ENCODE data around the gene PRKN. TPM values are rescaled to one million over a fixed set of nuclear protein-coding genes. Genes with fewer than 3 reads are reported as not detected.

PRKN gene
- total and polyA plus RNA-seq, 2 donors (not counting 3 experiments of a cell fraction or from before 2014, with no cell fraction given): 0.06 TPM; not detected in 1

GRCh38 chr6:161436106-161436876 lies 1291.3 kb downstream of the PRKN start:
- no peak overlapping the region for H3K9ac ChIP-seq (replicated peaks; ENCODE audit: extremely low read depth, insufficient read depth, low read length)
- TF ChIP-seq POLR2A (IDR thresholded peaks at IDR 0.05; ENCODE audit: low read depth, low read length) (no peak), POLR2AphosphoS5 (IDR thresholded peaks at IDR 0.05; ENCODE audit: insufficient read depth, low read depth, low read length) (no peak), MYC (IDR thresholded peaks at IDR 0.05; ENCODE audit: low read depth, low read length) (no peak), FOS (IDR thresholded peaks at IDR 0.05; ENCODE audit: borderline replicate concordance, insufficient read depth, low read length) (no peak), CTCF (IDR thresholded peaks at IDR 0.05; ENCODE audit: extremely low read depth in 1 of 2, insufficient read depth in 1 of 2, low read depth in 1 of 2, low read length in 2 of 2) (no peak), JUN (IDR thresholded peaks at IDR 0.05; ENCODE audit: borderline replicate concordance, insufficient read depth, insufficient read length, low read depth) (no peak), GATA2 (IDR thresholded peaks at IDR 0.05; ENCODE audit: insufficient read depth, insufficient read length, low read depth, low read length) (no peak), MAX (IDR thresholded peaks at IDR 0.05; ENCODE audit: insufficient read depth, insufficient read length) (no peak), EZH2 (IDR thresholded peaks at IDR 0.05; ENCODE audit: borderline replicate concordance, low read depth, low read length, severe bottlenecking) (no peak)
- CTCF ChIA-PET: no interaction called here
- BruUV-seq (replicated peaks): no TSS peak
- dilution Hi-C loops (cut with MboI; ENCODE audit: extremely low pct_ligation_motif_present, low sequenced_read_pairs): no loop called here
- no peak overlapping the region for H3K4me3 ChIP-seq (replicated peaks in 1 of 3; ENCODE audit: insufficient read depth in 1 of 3, low read depth in 1 of 3, low read length in 3 of 3)
- H2AFZ ChIP-seq (ENCODE audit: low read depth, low read length): no peak overlapping the region
- FAIRE-seq (no peak), DNase-seq (ENCODE audit: low read depth, low spot score) (no peak)
- H3K9me3 ChIP-seq (replicated peaks; ENCODE audit: control insufficient read depth, insufficient read depth, low read length): no peaks in the 10 kb centered on the region
- no peaks in the 10 kb centered on the region for H3K9me1 ChIP-seq (replicated peaks; ENCODE audit: control insufficient read depth, extremely low read depth, insufficient read depth, low read length)
- intact Hi-C loops (cut with micrococcal nuclease): no loop called here
- H3K27me3 ChIP-seq (ENCODE audit: control insufficient read depth in 2 of 2, insufficient read depth in 2 of 2, low read length in 2 of 2): no peaks in the 10 kb centered on the region
- H3K79me2 ChIP-seq (ENCODE audit: control insufficient read depth, insufficient read depth, low read length): no peaks in the 10 kb centered on the region
- H4K20me1 ChIP-seq (replicated peaks; ENCODE audit: control insufficient read depth, extremely low read depth, insufficient read depth, low read length): no peaks in the 10 kb centered on the region
- H3K4me2 ChIP-seq (ENCODE audit: insufficient read depth, low read length): no peak overlapping the region
- H3K4me1 ChIP-seq (ENCODE audit: control insufficient read depth, extremely low read depth, insufficient read depth, low read length): peaks cover 2% of the 10 kb centered on the region
- POLR2A ChIA-PET: no interaction called here
- no peak overlapping the region for H3K27ac ChIP-seq (ENCODE audit: insufficient read depth, low read depth, low read length)
- no peaks in the 10 kb centered on the region for H3K36me3 ChIP-seq (ENCODE audit: control insufficient read depth in 2 of 2, extremely low read depth in 1 of 2, insufficient read depth in 2 of 2, low read length in 2 of 2)

Measured in endothelial cell of umbilical vein (primary cell).